GM12878 (cell line): Measurements from ENCODE around the gene ESR1. TPM values are rescaled to one million over a fixed set of nuclear protein-coding genes. Genes with fewer than 3 reads are reported as not detected.

Experiments used
- ATAC-seq: fragments of 200-7000 bp; cut with Tn5 transposase; 3 replicates; pipeline ENCODE4 v1.9.1; 2020; ENCODE audit warnings: mild to moderate bottlenecking, moderate library complexity
- BruUV-seq: library from RNA; stranded (reverse); fragments of 400-500 nt; replicated peaks from 2 replicates; lab custom pipeline; 2021; lab: Mats Ljungman, UMichigan
- CTCF ChIA-PET: fragments of 300-600 bp; sonication (Branson Sonifier 250); formaldehyde crosslinking; extraction: SDS; loops from one replicate; lab custom pipeline; 2021; ENCODE audit warnings: inconsistent platforms; lab: Yijun Ruan, JAX
- POLR2A ChIA-PET: fragments of 350-600 bp; formaldehyde crosslinking; extraction: SDS; loops from one replicate; lab custom pipeline; 2021; ENCODE audit warnings: inconsistent platforms; lab: Charles Lee
- RAD21 ChIA-PET: fragments of 300-600 bp; sonication (Branson Sonifier 250); formaldehyde crosslinking; loops from one replicate; lab custom pipeline; 2023; ENCODE audit warnings: antibody characterized with exemption; ENCODE audit not compliant: unreplicated experiment; lab: Charles Lee
- SMC1A ChIA-PET: fragments of 300-600 bp; sonication (Branson Sonifier 250); formaldehyde crosslinking; loops from one replicate; lab custom pipeline; 2023; ENCODE audit not compliant: unreplicated experiment, uncharacterized antibody; lab: Charles Lee
- DNase-seq: peaks from one replicate; pipeline ENCODE4 v3.0.0-alpha.2; 2011; ENCODE audit warnings: low read depth, low spot score
- FAIRE-seq: peaks from 3 replicates; lab custom pipeline; 2011; peaks lifted over from hg19 to GRCh38; lab: Jason Lieb, UNC
- H2AFZ ChIP-seq: 2 replicates; pipeline ENCODE4 v1.6.0; 2011; ENCODE audit warnings: low read depth, low read length, control low read depth; ENCODE audit not compliant: control insufficient read depth
- H3K27ac ChIP-seq: 2 replicates; pipeline ENCODE4 v1.5.1; 2011; ENCODE audit warnings: control low read depth; ENCODE audit not compliant: control insufficient read depth, insufficient read depth
- H3K27me3 ChIP-seq, 2 experiments: replicated peaks in 1 of 2; 2 replicates each; pipeline versions ENCODE4 v1.6.0 to v1.6.1; 2011; ENCODE audit warnings: low read length in 1 of 2; ENCODE audit not compliant: control insufficient read depth in 2 of 2, insufficient read depth in 2 of 2
- H3K36me3 ChIP-seq, 2 experiments: 2 replicates each; pipeline ENCODE4 v1.5.1; 2011; ENCODE audit warnings: low read length in 1 of 2; ENCODE audit not compliant: control insufficient read depth in 2 of 2, insufficient read depth in 2 of 2
- H3K4me1 ChIP-seq: 2 replicates; pipeline ENCODE4 v1.6.1; 2011; ENCODE audit warnings: mild to moderate bottlenecking, low read length, moderate library complexity, mixed read lengths; ENCODE audit not compliant: control insufficient read depth, insufficient read depth
- H3K4me2 ChIP-seq: 2 replicates; pipeline ENCODE4 v1.6.0; 2011; ENCODE audit warnings: control low read depth; ENCODE audit not compliant: control insufficient read depth, insufficient read depth
- H3K4me3 ChIP-seq: fragments of 200-600 bp; sonication (generic); 2 replicates; pipeline ENCODE4 v1.5.1; 2016
- H3K79me2 ChIP-seq: 2 replicates; pipeline ENCODE4 v1.6.0; 2011; ENCODE audit warnings: low read length; ENCODE audit not compliant: control insufficient read depth, insufficient read depth
- H3K9ac ChIP-seq: 2 replicates; pipeline ENCODE4 v1.8.0; 2011; ENCODE audit warnings: low read length, control low read depth, mixed read lengths; ENCODE audit not compliant: control insufficient read depth, insufficient read depth
- H3K9me3 ChIP-seq: replicated peaks from 3 replicates; pipeline ENCODE4 v1.5.1; 2011; ENCODE audit warnings: mild to moderate bottlenecking, low read length; ENCODE audit not compliant: control insufficient read depth, insufficient read depth
- H4K20me1 ChIP-seq: 2 replicates; pipeline ENCODE4 v1.6.0; 2011; ENCODE audit not compliant: control insufficient read depth, insufficient read depth
- ATF7 ChIP-seq: fragments of 450-650 bp; IDR thresholded peaks from 2 replicates; pipeline ENCODE4 v1.6.1; 2016; ENCODE audit warnings: low read depth, mild to moderate bottlenecking
- BHLHE40 ChIP-seq, 2 experiments: fragments of 450-650 bp in 1 of 2; IDR thresholded peaks; 2 replicates each; pipeline ENCODE4 v1.6.1; 2011 to 2017; ENCODE audit warnings: low read depth in 2 of 2, borderline replicate concordance in 1 of 2, improper control_type of control experiment in 1 of 2, low read length in 1 of 2, mild to moderate bottlenecking in 1 of 2
- CHD4 ChIP-seq: fragments of 200-600 bp; sonication (generic); IDR thresholded peaks from 2 replicates; pipeline ENCODE4 v1.6.1; 2016; ENCODE audit warnings: mild to moderate bottlenecking
- EP300 ChIP-seq, 2 experiments: fragments of 150-350 bp in 1 of 2; IDR thresholded peaks; 2 replicates each; pipeline ENCODE4 v1.6.1; 2011 to 2012; ENCODE audit warnings: low read depth in 2 of 2, low read length in 2 of 2, borderline replicate concordance in 1 of 2, improper control_type of control experiment in 1 of 2, inconsistent platforms in 1 of 2; ENCODE audit not compliant: control insufficient read depth in 1 of 2
- HDAC6 ChIP-seq: fragments of 200-600 bp; sonication (generic); IDR thresholded peaks from one replicate; pipeline ENCODE4 v1.8.0; 2017; ENCODE audit warnings: antibody characterized with exemption; ENCODE audit not compliant: unreplicated experiment
- IRF5 ChIP-seq: fragments of 450-650 bp; IDR thresholded peaks from 2 replicates; pipeline ENCODE4 v1.6.1; 2017; ENCODE audit warnings: borderline replicate concordance
- KAT2A ChIP-seq: conservative IDR thresholded peaks from 2 replicates; pipeline ENCODE4 v1.6.1; 2011; ENCODE audit warnings: low read depth, low read length; ENCODE audit not compliant: control insufficient read depth
- NFIC ChIP-seq: IDR thresholded peaks from 2 replicates; pipeline ENCODE4 v1.6.1; 2012; ENCODE audit warnings: low read depth, mild to moderate bottlenecking, inconsistent platforms, low read length, moderate library complexity
- POLR2A ChIP-seq: IDR thresholded peaks from 2 replicates; pipeline ENCODE4 v1.6.1; 2011; ENCODE audit warnings: low read depth, mild to moderate bottlenecking, low read length
- POLR2AphosphoS5 ChIP-seq: IDR thresholded peaks from 2 replicates; pipeline ENCODE4 v1.6.1; 2011; ENCODE audit warnings: mild to moderate bottlenecking, low read length, inconsistent platforms
- RAD51 ChIP-seq: fragments of 450-650 bp; IDR thresholded peaks from 2 replicates; pipeline ENCODE4 v1.6.1; 2016; ENCODE audit warnings: moderate library complexity, mild to moderate bottlenecking, inconsistent platforms
- RBBP5 ChIP-seq: fragments of 200-600 bp; sonication (generic); conservative IDR thresholded peaks from 2 replicates; pipeline ENCODE4 v1.6.1; 2016
- TBL1XR1 ChIP-seq: IDR thresholded peaks from 2 replicates; pipeline ENCODE4 v1.6.1; 2012; ENCODE audit warnings: low read depth, low read length, improper control_type of control experiment
- TCF12 ChIP-seq: IDR thresholded peaks from 2 replicates; pipeline ENCODE4 v1.6.1; 2011; ENCODE audit warnings: low read depth, mild to moderate bottlenecking, low read length
- WGBS: methylation state at CpG from one replicate; pipeline ENCODE4 v1.1.6; 2016; ENCODE audit warnings: low lambda C conversion rate; ENCODE audit not compliant: insufficient replicate concordance, insufficient coverage; ENCODE audit errors: missing lambda C conversion rate; 5-methylcytosine and 5-hydroxymethylcytosine counted together
- in situ Hi-C: fragments of 300-500 bp; cut with MboI; formaldehyde crosslinking; loops from 9 replicates; pipeline ENCODE4 v1.14.3; 2018; ENCODE audit warnings: mixed read lengths
- intact Hi-C: fragments of 100-400 bp; cut with micrococcal nuclease; formaldehyde crosslinking; loops from one replicate; pipeline ENCODE4 v1.14.2; 2022; ENCODE audit not compliant: unreplicated experiment
- polyA plus RNA-seq, 11 experiments: library from polyadenylated mRNA; depleted of rRNA in 4 of 11; unstranded in 6 of 11; stranded (reverse) in 5 of 11; fragments of >200 nt; fragmentation: Nextera tagmentation in 4 of 11; fragmentation: Illumina TruSeq in 1 of 11; extraction: Ambion mirVana in 4 of 11; extraction: Trizol in 1 of 11; gene quantifications; 1 replicate in 1 of 11; 2 replicates in 10 of 11; pipeline versions ENCODE4 v1.2.1 to v1.2.3, GENCODE V29; 2011 to 2016; ENCODE audit warnings: inconsistent platforms in 2 of 11, missing spikeins in 2 of 11, low read depth in 1 of 11
- total RNA-seq, 4 experiments: library from RNA; depleted of rRNA in 3 of 4; stranded (reverse); fragments of >200 nt in 3 of 4; fragmentation: Illumina TruSeq in 1 of 4; extraction: Trizol in 1 of 4; gene quantifications; 2 replicates each; pipeline versions ENCODE4 v1.2.1 to v1.2.3, GENCODE V29; 2013 to 2021
- TF ChIP-seq, protein P1 (sequence below), 3 experiments: IDR thresholded peaks in 2 of 3; conservative IDR thresholded peaks in 1 of 3; 2 replicates each; pipeline ENCODE4 v1.5.1; 2011; ENCODE audit warnings: low read depth in 3 of 3, low read length in 3 of 3, mild to moderate bottlenecking in 3 of 3, control low read depth in 2 of 3, moderate library complexity in 2 of 3, inconsistent platforms in 1 of 3, mixed read lengths in 1 of 3; ENCODE audit not compliant: control insufficient read depth in 2 of 3, insufficient read depth in 1 of 3; ENCODE audit errors: extremely low read depth in 1 of 3

Gene ESR1
- total and polyA plus RNA-seq, 10 of the 15 experiments (the other 5 are each of a cell fraction or from before 2014, with no cell fraction given), result 0.03 to 0.51 (median 0.21) TPM; not detected in 4

DNA sequence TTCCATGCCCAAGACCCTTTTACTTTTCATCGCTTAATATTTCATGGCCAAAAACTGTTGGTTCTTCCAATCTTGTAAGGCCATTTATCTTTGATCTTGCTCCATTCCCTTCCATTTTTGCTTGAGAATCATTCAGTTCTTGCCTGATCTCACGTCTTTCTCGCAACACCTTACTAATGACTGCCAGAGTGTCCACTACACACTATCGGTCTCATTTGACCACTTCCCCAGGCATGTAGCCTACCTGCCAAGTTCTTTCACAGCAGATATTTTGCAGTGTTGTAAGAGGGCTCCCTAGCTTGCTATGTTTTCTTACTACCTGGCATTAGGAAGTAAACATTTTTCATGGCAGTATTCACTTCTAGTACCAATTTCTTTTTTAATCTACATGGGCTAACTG lies 248.0 kb downstream of the ESR1 start:
- FAIRE-seq, result no peak
- Histone ChIP-seq H3K27ac (no peak overlapping the region), H3K9me3 (no peaks in the 10 kb centered on the region), H2AFZ (no peak overlapping the region), H3K27me3 (no peaks in the 10 kb centered on the region; a peak in 1 of 4 replicates), H3K36me3 (no peaks in the 10 kb centered on the region), H3K4me1 (no peaks in the 10 kb centered on the region), H3K79me2 (no peaks in the 10 kb centered on the region), H4K20me1 (no peaks in the 10 kb centered on the region), H3K9ac (no peak overlapping the region), H3K4me3 (no peak overlapping the region), H3K4me2 (no peak overlapping the region)
- DNase-seq, result no peak
- ChIA-PET CTCF (no interaction called here), SMC1A (interaction anchor here (1.3 kb wide), 1 partner anchor 365 kb away, joined by 6 read pairs; no protein-coding TSS in a partner anchor), RAD21 (interaction anchor here (0.6 kb wide), 1 partner anchor 8 kb away, joined by 4 read pairs; no protein-coding TSS in a partner anchor), POLR2A (no interaction called here)
- 71% methylated on average over 4 of the region's 4 CpGs for WGBS
- intact Hi-C loops, result no loop called here
- in situ Hi-C loops, result no loop called here
- no peak for ATAC-seq
- no TSS peak for BruUV-seq
- TF ChIP-seq TCF12, result no peak
- TF ChIP-seq HDAC6, result no peak
- TF ChIP-seq POLR2AphosphoS5, result no peak
- no peak for TF ChIP-seq POLR2A
- TF ChIP-seq KAT2A, result no peak
- no peak for TF ChIP-seq RAD51
- TF ChIP-seq ATF7, result no peak
- TF ChIP-seq NFIC, result no peak
- TF ChIP-seq CHD4, result no peak
- no peak for TF ChIP-seq BHLHE40 (IDR thresholded peaks at IDR 0.05; ENCODE audit: borderline replicate concordance in 1 of 2, low read depth in 2 of 2, low read length in 1 of 2)
- TF ChIP-seq, protein P1, sequence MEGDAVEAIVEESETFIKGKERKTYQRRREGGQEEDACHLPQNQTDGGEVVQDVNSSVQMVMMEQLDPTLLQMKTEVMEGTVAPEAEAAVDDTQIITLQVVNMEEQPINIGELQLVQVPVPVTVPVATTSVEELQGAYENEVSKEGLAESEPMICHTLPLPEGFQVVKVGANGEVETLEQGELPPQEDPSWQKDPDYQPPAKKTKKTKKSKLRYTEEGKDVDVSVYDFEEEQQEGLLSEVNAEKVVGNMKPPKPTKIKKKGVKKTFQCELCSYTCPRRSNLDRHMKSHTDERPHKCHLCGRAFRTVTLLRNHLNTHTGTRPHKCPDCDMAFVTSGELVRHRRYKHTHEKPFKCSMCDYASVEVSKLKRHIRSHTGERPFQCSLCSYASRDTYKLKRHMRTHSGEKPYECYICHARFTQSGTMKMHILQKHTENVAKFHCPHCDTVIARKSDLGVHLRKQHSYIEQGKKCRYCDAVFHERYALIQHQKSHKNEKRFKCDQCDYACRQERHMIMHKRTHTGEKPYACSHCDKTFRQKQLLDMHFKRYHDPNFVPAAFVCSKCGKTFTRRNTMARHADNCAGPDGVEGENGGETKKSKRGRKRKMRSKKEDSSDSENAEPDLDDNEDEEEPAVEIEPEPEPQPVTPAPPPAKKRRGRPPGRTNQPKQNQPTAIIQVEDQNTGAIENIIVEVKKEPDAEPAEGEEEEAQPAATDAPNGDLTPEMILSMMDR (IDR thresholded peaks at IDR 0.05 in 2 of 3, conservative IDR thresholded peaks at IDR 0.05 in 1 of 3; ENCODE audit: control insufficient read depth in 2 of 3, extremely low read depth in 1 of 3, insufficient read depth in 1 of 3, low read depth in 3 of 3, low read length in 3 of 3), result no peak
- no peak for TF ChIP-seq EP300 (IDR thresholded peaks at IDR 0.05; ENCODE audit: borderline replicate concordance in 1 of 2, control insufficient read depth in 1 of 2, low read depth in 2 of 2, low read length in 2 of 2)
- TF ChIP-seq IRF5, result no peak
- TF ChIP-seq RBBP5, result no peak
- no peak for TF ChIP-seq TBL1XR1
